HG02763 (cell line): ENCODE measurements around the gene EID3.
"Not testable (repeated sequence)": the region's sequence is repeated elsewhere in the genome, so short reads cannot be mapped to it uniquely, and the experiment has no call there.

Experiments
- ATAC-seq: cut with Tn5 transposase; IDR thresholded peaks from one replicate; pipeline ENCODE4 v1.9.1; 2021; ENCODE audit warnings: mild to moderate bottlenecking, moderate library complexity; ENCODE audit not compliant: unreplicated experiment

The EID3 gene

GRCh38 chr12:104310751-104311633 is 7.5 kb downstream of the EID3 start:
- ATAC-seq, result no peak

GRCh38 chr12:104312202-104312601 is 8.7 kb downstream of the EID3 start:
- ATAC-seq, result no peak

- no peak for ATAC-seq
Measured at GRCh38 chr12:104312654-104313053, 9.1 kb downstream of the EID3 start.

GRCh38 chr12:104313568-104314241 is 10.2 kb downstream of the EID3 start:
- ATAC-seq, result no peak

GRCh38 chr12:104314242-104314614 is 10.7 kb downstream of the EID3 start:
- no peak for ATAC-seq

- ATAC-seq, result no peak
Measured at GRCh38 chr12:104315326-104316224, 12.0 kb downstream of the EID3 start.

- ATAC-seq, result no peak
Measured at GRCh38 chr12:104316936-104317335, 13.4 kb downstream of the EID3 start.

GRCh38 chr12:104317538-104318210 is 14.1 kb downstream of the EID3 start:
- no peak for ATAC-seq

- no peak for ATAC-seq
Measured at GRCh38 chr12:104319028-104319427, 15.5 kb downstream of the EID3 start.

- ATAC-seq, result no peak
Measured at GRCh38 chr12:104319918-104320626, 16.5 kb downstream of the EID3 start.

- no peak for ATAC-seq
Measured at GRCh38 chr12:104320627-104321024, 17.1 kb downstream of the EID3 start.

- ATAC-seq, result no peak
Measured at GRCh38 chr12:104321949-104322348, 18.4 kb downstream of the EID3 start.

GRCh38 chr12:104322533-104322932 is 19.0 kb downstream of the EID3 start:
- ATAC-seq, result not testable (repeated sequence)

- ATAC-seq, result no peak
Measured at GRCh38 chr12:104323899-104324298, 20.4 kb downstream of the EID3 start.

GRCh38 chr12:104328278-104328677 is 24.7 kb downstream of the EID3 start:
- not testable (repeated sequence) for ATAC-seq

GRCh38 chr12:104328790-104329189 is 25.3 kb downstream of the EID3 start:
- no peak for ATAC-seq

GRCh38 chr12:104329707-104330532 is 26.4 kb downstream of the EID3 start:
- no peak for ATAC-seq

GRCh38 chr12:104331376-104331775 is 27.8 kb downstream of the EID3 start:
- ATAC-seq, result no peak

- not testable (repeated sequence) for ATAC-seq
Measured at GRCh38 chr12:104332273-104332672, 28.7 kb downstream of the EID3 start.
